SK-N-SH treated with all-trans-retinoic acid at 6 μM for 48 hours (cell line): Measurements from ENCODE around the gene IFI30.

Source experiments
- ATAC-seq: fragments of 200-7000 bp; cut with Tn5 transposase; 3 replicates; pipeline ENCODE4 v1.9.1; 2020; ENCODE audit warnings: mild to moderate bottlenecking, moderate library complexity
- ARNTL ChIP-seq: fragments of 450-650 bp; formaldehyde crosslinking; IDR thresholded peaks from 2 replicates; pipeline ENCODE4 v1.5.0; 2020; ENCODE audit warnings: low read depth, mild to moderate bottlenecking, moderate library complexity, borderline replicate concordance
- BACH2 ChIP-seq: fragments of 250-450 bp; sonication (Bioruptor Pico); IDR thresholded peaks from 2 replicates; pipeline ENCODE4 v1.9.0; 2021; ENCODE audit warnings: mild to moderate bottlenecking, borderline replicate concordance
- CREB5 ChIP-seq: fragments of 250-450 bp; sonication (Bioruptor Pico); IDR thresholded peaks from 2 replicates; pipeline ENCODE4 v1.5.1; 2020; ENCODE audit warnings: low read depth, mild to moderate bottlenecking, moderate library complexity
- CSDC2 ChIP-seq: fragments of 250-450 bp; sonication (Bioruptor Pico); IDR thresholded peaks from 2 replicates; pipeline ENCODE4 v1.5.0; 2020; ENCODE audit warnings: mild to moderate bottlenecking, moderate library complexity
- CSRNP3 ChIP-seq: fragments of 250-450 bp; sonication (Bioruptor Pico); IDR thresholded peaks from 2 replicates; pipeline ENCODE4 v1.5.1; 2021; ENCODE audit warnings: mild to moderate bottlenecking, moderate library complexity
- ESRRG ChIP-seq: fragments of 250-450 bp; sonication (Bioruptor Pico); IDR thresholded peaks from 2 replicates; pipeline ENCODE4 v1.6.1; 2021; ENCODE audit warnings: mild to moderate bottlenecking
- GLIS3 ChIP-seq: fragments of 250-450 bp; sonication (Bioruptor Pico); IDR thresholded peaks from 2 replicates; pipeline ENCODE4 v1.5.0; 2020; ENCODE audit warnings: mild to moderate bottlenecking, moderate library complexity
- ISL1 ChIP-seq: fragments of 250-450 bp; sonication (Bioruptor Pico); IDR thresholded peaks from 2 replicates; pipeline ENCODE4 v2.1.2; 2022; ENCODE audit warnings: mild to moderate bottlenecking, moderate library complexity
- OSR1 ChIP-seq: fragments of 250-450 bp; sonication (Bioruptor Pico); IDR thresholded peaks from 2 replicates; pipeline ENCODE4 v1.8.0; 2022; ENCODE audit warnings: moderate library complexity, mild to moderate bottlenecking, inconsistent platforms
- PATZ1 ChIP-seq: fragments of 250-450 bp; sonication (Bioruptor Pico); IDR thresholded peaks from 2 replicates; pipeline ENCODE4 v1.8.0; 2020; ENCODE audit warnings: mild to moderate bottlenecking, moderate library complexity, borderline replicate concordance
- POU6F1 ChIP-seq: fragments of 250-450 bp; sonication (Bioruptor Pico); IDR thresholded peaks from 2 replicates; pipeline ENCODE4 v1.8.0; 2021; ENCODE audit warnings: low read depth, mild to moderate bottlenecking, moderate library complexity, borderline replicate concordance
- PPARA ChIP-seq: fragments of 250-450 bp; sonication (Bioruptor Pico); IDR thresholded peaks from 2 replicates; pipeline ENCODE4 v1.5.0; 2020; ENCODE audit warnings: mild to moderate bottlenecking, borderline replicate concordance
- RARB ChIP-seq: fragments of 250-450 bp; sonication (Bioruptor Pico); IDR thresholded peaks from 2 replicates; pipeline ENCODE4 v1.8.0; 2021; ENCODE audit warnings: mild to moderate bottlenecking, moderate library complexity
- SNAI2 ChIP-seq: fragments of 250-450 bp; sonication (Bioruptor Pico); IDR thresholded peaks from 2 replicates; pipeline ENCODE4 v1.5.0; 2020; ENCODE audit warnings: mild to moderate bottlenecking, moderate library complexity
- TCF4 ChIP-seq: fragments of 250-450 bp; sonication (Bioruptor Pico); IDR thresholded peaks from 2 replicates; pipeline ENCODE4 v1.8.0; 2021; ENCODE audit warnings: mild to moderate bottlenecking, moderate library complexity, borderline replicate concordance
- TOX ChIP-seq: fragments of 250-450 bp; sonication (Bioruptor Pico); IDR thresholded peaks from 2 replicates; pipeline ENCODE4 v1.8.0; 2021; ENCODE audit warnings: mild to moderate bottlenecking, moderate library complexity, borderline replicate concordance
- TSHZ2 ChIP-seq: fragments of 250-450 bp; sonication (Bioruptor Pico); IDR thresholded peaks from 2 replicates; pipeline ENCODE4 v1.5.0; 2020; ENCODE audit warnings: mild to moderate bottlenecking, moderate library complexity
- ZC3H10 ChIP-seq: fragments of 250-450 bp; sonication (Bioruptor Pico); IDR thresholded peaks from 2 replicates; pipeline ENCODE4 v1.5.1; 2021; ENCODE audit warnings: mild to moderate bottlenecking, moderate library complexity
- ZFP3 ChIP-seq: fragments of 250-450 bp; sonication (Bioruptor Pico); IDR thresholded peaks from 2 replicates; pipeline ENCODE4 v1.5.0; 2020; ENCODE audit warnings: mild to moderate bottlenecking, moderate library complexity
- ZFP30 ChIP-seq: fragments of 450-650 bp; formaldehyde crosslinking; IDR thresholded peaks from 2 replicates; pipeline ENCODE4 v1.5.0; 2022; ENCODE audit warnings: mild to moderate bottlenecking, moderate library complexity
- ZNF565 ChIP-seq: fragments of 450-650 bp; formaldehyde crosslinking; conservative IDR thresholded peaks from 2 replicates; pipeline ENCODE4 v1.5.0; 2020; ENCODE audit warnings: low read depth, mild to moderate bottlenecking, moderate library complexity
- ZNF70 ChIP-seq: fragments of 450-650 bp; formaldehyde crosslinking; IDR thresholded peaks from 2 replicates; pipeline ENCODE4 v1.5.0; 2020; ENCODE audit warnings: mild to moderate bottlenecking, moderate library complexity

The IFI30 gene

GRCh38 chr19:18183529-18183928 is 9.9 kb downstream of the IFI30 start:
- TF ChIP-seq ESRRG = no peak
- no peak for TF ChIP-seq TOX (CRISPR knock-in tag)
- no peak for TF ChIP-seq SNAI2 (CRISPR knock-in tag)
- no peak for TF ChIP-seq CSDC2
- no peak for TF ChIP-seq RARB (CRISPR knock-in tag)
- ATAC-seq = no peak

- TF ChIP-seq TSHZ2 (CRISPR knock-in tag) (no peak), GLIS3 (CRISPR knock-in tag) (no peak), BACH2 (CRISPR knock-in tag) (no peak), SNAI2 (CRISPR knock-in tag) (no peak), ZNF565 (no peak), TCF4 (no peak), ZC3H10 (no peak), CSDC2 (no peak), PPARA (CRISPR knock-in tag) (no peak), ISL1 (CRISPR knock-in tag) (no peak), CREB5 (CRISPR knock-in tag) (no peak), CSRNP3 (CRISPR knock-in tag) (no peak)
- ATAC-seq = no peak
Measured at GRCh38 chr19:18185538-18185937, 11.9 kb downstream of the IFI30 start.

- TF ChIP-seq POU6F1 (CRISPR knock-in tag) = no peak
- no peak for TF ChIP-seq TSHZ2 (CRISPR knock-in tag)
- TF ChIP-seq TCF4 = no peak
- no peak for TF ChIP-seq OSR1
- no peak for TF ChIP-seq ZFP3 (CRISPR knock-in tag)
- TF ChIP-seq PPARA (CRISPR knock-in tag) = no peak
- TF ChIP-seq SNAI2 (CRISPR knock-in tag) = no peak
- TF ChIP-seq ZNF70 (CRISPR knock-in tag) = no peak
- no peak for ATAC-seq
Measured at GRCh38 chr19:18190278-18190677, 16.7 kb downstream of the IFI30 start.

GRCh38 chr19:18191640-18192062 is 18.0 kb downstream of the IFI30 start:
- ATAC-seq = no peak
- TF ChIP-seq ZNF70 (CRISPR knock-in tag) (no peak), TCF4 (no peak), PATZ1 (no peak), ARNTL (no peak), ESRRG (no peak), PPARA (CRISPR knock-in tag) (no peak), ZFP30 (no peak), RARB (CRISPR knock-in tag) (no peak), CREB5 (CRISPR knock-in tag) (no peak), ZFP3 (CRISPR knock-in tag) (no peak)
- TF ChIP-seq, all 23 proteins: peak for 0
